OCI-LY3 (cell line): ENCODE measurements around the gene PLEKHA8.

Source experiments
- EZH2phosphoT487 ChIP-seq: fragments of 200-600 bp; shearing (Covaris generic); IDR thresholded peaks from 2 replicates; pipeline ENCODE4 v1.6.1; 2018; ENCODE audit warnings: antibody characterized with exemption, mixed run types, low read depth
- TF ChIP-seq, protein P1 (sequence below): fragments of 200-600, 300-600 bp; sonication (generic); IDR thresholded peaks from 2 replicates; pipeline ENCODE4 v1.5.1; 2014; ENCODE audit warnings: antibody characterized with exemption, low read length, low read depth

DNA sequence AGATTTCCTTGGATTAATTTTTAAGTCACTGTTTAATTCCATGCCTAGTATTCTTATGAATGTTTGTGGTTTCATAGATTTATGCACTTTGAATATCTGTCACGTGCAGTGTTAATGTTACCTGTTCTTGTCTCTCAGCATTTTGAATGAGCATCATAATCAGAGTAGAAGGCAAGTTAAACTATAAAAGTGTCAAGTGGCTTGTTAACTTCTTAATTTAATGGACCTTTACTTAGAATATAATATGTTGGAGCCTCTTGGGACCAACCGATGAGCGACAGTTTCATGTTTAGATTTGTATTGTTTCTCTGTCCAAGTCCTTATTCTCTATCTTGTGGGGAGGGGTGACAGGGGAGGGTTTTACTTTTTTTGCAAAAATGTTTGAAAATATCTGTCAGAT is 56.0 kb downstream of the PLEKHA8 start:
- TF ChIP-seq, protein P1, sequence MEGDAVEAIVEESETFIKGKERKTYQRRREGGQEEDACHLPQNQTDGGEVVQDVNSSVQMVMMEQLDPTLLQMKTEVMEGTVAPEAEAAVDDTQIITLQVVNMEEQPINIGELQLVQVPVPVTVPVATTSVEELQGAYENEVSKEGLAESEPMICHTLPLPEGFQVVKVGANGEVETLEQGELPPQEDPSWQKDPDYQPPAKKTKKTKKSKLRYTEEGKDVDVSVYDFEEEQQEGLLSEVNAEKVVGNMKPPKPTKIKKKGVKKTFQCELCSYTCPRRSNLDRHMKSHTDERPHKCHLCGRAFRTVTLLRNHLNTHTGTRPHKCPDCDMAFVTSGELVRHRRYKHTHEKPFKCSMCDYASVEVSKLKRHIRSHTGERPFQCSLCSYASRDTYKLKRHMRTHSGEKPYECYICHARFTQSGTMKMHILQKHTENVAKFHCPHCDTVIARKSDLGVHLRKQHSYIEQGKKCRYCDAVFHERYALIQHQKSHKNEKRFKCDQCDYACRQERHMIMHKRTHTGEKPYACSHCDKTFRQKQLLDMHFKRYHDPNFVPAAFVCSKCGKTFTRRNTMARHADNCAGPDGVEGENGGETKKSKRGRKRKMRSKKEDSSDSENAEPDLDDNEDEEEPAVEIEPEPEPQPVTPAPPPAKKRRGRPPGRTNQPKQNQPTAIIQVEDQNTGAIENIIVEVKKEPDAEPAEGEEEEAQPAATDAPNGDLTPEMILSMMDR, result no peak
- no peak for TF ChIP-seq EZH2phosphoT487
